Measurements from ENCODE around the gene FBXO45.
A peak's percentile ranks its signal among the peaks of the same experiment; 100 is the strongest.
"Not testable (repeated sequence)": the region's sequence is repeated elsewhere in the genome, so short reads cannot be mapped to it uniquely, and the experiment has no call there.

FBXO45 gene

DNA sequence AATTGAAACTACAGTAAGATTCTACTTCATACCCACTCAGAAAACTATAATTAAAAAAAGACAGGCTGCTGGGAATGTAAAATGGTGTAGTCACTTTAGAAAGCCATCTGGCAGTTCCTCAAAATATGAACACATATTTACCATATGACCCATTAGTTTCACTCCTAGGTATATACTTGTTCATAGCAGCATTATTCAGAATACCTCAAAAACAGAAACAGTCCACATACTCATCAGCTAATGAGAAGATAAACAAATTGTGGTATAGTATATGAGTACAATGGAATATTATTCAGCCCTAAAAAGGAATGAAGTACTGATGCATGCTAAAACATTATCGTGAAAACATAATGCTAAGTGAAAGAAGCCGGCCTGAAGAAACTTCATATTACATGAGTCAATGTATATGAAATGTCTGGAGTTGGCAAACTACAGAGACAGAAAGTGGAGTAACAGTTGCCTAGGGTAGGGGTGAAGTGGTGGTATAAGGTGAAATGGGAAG is 23.9 kb upstream of the FBXO45 start:
- no peak for DNase-seq (ENCODE audit: low spot score in 2 of 2)
- Histone ChIP-seq H3K4me3 (no peak overlapping the region), H3K27me3 (ENCODE audit: low read depth) (no peaks in the 10 kb centered on the region), H3K9me3 (peaks cover 10% of the 10 kb centered on the region), H3K36me3 (replicated peaks) (no peaks in the 10 kb centered on the region), H3K4me1 (no peaks in the 10 kb centered on the region)
- in situ Hi-C loops (cut with MboI; ENCODE audit: low sequenced_read_pairs), result no loop called here

DNA sequence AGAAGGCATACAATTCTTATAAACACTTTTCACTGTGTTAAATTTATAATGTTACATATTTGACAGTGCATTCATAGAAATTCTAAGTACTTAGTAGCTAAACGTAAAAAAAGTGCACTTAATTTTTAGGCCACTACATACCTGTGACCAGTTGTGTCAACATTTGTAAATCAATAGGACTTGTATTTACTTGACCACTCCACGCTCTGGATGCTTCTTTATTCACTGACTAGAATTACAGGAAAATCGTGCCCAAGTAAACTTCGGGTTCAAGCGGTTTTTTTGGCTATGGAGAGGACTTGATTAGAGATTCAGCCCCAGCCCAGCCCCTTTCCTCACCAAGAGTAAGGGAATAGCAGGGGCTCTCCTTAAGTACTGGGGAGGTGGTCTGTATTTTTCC is 21.9 kb upstream of the FBXO45 start:
- no peaks in the 10 kb centered on the region for H3K36me3 ChIP-seq (replicated peaks)
- no peak for DNase-seq (ENCODE audit: low spot score in 2 of 2)
- no peaks in the 10 kb centered on the region for H3K27me3 ChIP-seq (ENCODE audit: low read depth)
- no peaks in the 10 kb centered on the region for H3K4me1 ChIP-seq
- H3K9me3 ChIP-seq, result peaks cover 19% of the 10 kb centered on the region
- H3K4me3 ChIP-seq, result no peak overlapping the region
- in situ Hi-C loops (cut with MboI; ENCODE audit: low sequenced_read_pairs), result no loop called here

DNA sequence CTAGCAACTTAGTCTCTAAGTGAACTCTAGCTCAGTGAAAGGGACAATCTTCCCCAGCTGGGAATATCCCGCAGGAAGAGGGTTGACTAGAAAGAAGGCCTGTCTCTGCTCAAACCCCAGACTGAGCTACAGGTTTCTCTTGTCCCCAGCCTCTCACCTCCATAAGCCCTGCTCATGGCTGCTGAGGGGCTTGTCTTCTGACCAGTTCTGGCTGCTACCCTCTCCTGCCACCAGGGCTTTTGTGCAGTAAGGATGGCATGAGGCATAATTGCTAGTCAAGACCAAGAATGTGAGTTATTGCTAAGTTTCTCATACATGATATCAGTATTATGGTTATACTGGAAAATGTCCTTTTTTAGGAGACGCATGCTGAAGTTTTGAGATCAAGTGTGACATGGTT is 21.4 kb upstream of the FBXO45 start:
- H3K9me3 ChIP-seq, result peaks cover 19% of the 10 kb centered on the region
- no peak overlapping the region for H3K4me3 ChIP-seq
- H3K4me1 ChIP-seq, result no peaks in the 10 kb centered on the region
- no peaks in the 10 kb centered on the region for H3K36me3 ChIP-seq (replicated peaks)
- in situ Hi-C loops (cut with MboI; ENCODE audit: low sequenced_read_pairs), result no loop called here
- no peaks in the 10 kb centered on the region for H3K27me3 ChIP-seq (ENCODE audit: low read depth)
- no peak for DNase-seq (ENCODE audit: low spot score in 2 of 2)

DNA sequence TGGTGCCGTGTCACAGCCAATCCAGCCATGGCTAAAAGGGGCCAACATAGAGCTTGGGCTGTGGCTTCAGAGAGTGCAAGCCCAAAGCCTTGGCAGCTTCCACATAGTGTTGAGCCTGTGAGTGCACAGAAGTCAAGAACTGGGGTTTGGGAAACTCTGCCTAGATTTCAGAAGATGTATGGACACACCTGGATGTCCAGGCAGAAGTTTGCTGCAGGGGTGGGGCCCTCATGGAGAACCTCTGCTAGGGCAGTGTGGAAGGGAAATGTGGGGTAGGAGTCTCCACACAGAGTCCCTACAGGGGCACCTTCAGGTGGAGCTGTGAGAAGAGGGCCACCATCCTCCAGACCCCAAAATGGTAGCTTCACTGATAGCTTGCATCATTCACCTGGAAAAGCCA is 19.1 kb upstream of the FBXO45 start:
- DNase-seq (ENCODE audit: low spot score in 2 of 2); H3K4me1 ChIP-seq; H3K36me3 ChIP-seq (replicated peaks); H3K27me3 ChIP-seq (ENCODE audit: low read depth); H3K4me3 ChIP-seq; in situ Hi-C loops (cut with MboI; ENCODE audit: low sequenced_read_pairs): not testable (repeated sequence)
- H3K9me3 ChIP-seq, result peaks cover 19% of the 10 kb centered on the region

DNA sequence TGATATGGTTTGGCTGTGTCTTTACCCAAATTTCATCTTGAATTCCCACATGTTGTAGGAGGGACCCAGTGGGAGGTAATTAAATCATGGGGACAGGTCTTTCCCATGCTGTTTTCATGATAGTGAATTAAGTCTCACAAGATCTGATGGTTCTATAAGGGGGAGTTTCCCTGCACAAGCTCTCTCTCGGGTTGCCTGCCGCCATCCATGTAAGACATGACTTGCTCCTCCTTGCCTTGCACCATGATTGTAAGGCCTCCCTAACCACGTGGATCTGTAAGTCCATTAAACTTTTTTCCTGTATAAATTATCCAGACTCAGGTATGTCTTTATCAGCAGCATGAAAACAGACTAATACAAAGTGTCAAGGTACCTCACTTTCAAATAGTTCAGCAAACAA is 18.3 kb upstream of the FBXO45 start:
- H3K4me1 ChIP-seq; in situ Hi-C loops (cut with MboI; ENCODE audit: low sequenced_read_pairs); H3K36me3 ChIP-seq (replicated peaks); H3K4me3 ChIP-seq; DNase-seq (ENCODE audit: low spot score in 2 of 2); H3K27me3 ChIP-seq (ENCODE audit: low read depth): not testable (repeated sequence)
- peaks cover 19% of the 10 kb centered on the region for H3K9me3 ChIP-seq

DNA sequence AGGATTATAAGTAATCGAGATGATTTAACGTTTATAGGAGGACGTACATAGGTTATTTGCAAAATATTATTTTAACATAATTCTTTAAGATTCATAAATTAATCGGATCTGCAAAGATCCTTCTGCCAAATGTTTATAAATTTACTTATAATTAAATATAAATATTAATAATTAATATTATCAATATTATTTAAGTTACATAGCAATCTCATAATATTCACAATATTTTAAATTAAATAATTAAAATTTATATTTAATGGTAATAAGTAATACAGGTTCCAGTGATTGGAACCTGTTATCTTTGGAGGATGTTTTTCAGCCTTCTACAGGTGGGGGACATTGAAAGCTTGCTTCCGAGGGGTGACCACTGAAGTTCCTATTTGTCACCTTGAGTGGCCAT is 16.2 kb upstream of the FBXO45 start:
- Histone ChIP-seq H3K4me3 (no peak overlapping the region), H3K27me3 (ENCODE audit: low read depth) (no peaks in the 10 kb centered on the region), H3K4me1 (no peaks in the 10 kb centered on the region), H3K9me3 (peaks cover 19% of the 10 kb centered on the region), H3K36me3 (replicated peaks) (peaks cover 4% of the 10 kb centered on the region; the same call in 1 of the 2 replicates)
- in situ Hi-C loops (cut with MboI; ENCODE audit: low sequenced_read_pairs), result no loop called here
- no peak for DNase-seq (ENCODE audit: low spot score in 2 of 2)

DNA sequence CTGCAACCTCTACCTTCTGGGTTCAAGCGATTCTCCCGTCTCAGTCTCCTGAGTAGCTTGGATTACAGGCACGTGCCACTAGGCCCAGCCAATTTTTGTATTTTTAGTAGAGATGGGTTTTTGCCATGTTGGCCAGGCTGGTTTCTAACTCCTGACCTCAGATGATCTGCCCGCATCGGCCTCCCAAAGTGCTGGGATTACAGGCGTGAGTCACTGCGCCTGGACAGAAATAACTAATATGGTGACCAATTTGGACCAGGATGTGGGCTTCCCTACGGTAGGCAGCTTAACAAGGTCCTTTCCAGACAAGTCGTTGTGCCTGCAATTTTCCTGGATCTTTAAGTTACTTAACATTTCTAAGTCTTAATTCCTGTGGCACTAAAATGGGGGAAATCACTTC is 14.9 kb upstream of the FBXO45 start:
- peaks cover 17% of the 10 kb centered on the region for H3K9me3 ChIP-seq
- H3K4me1 ChIP-seq, result no peaks in the 10 kb centered on the region
- DNase-seq (ENCODE audit: low spot score in 2 of 2), result no peak
- no peak overlapping the region for H3K4me3 ChIP-seq
- H3K27me3 ChIP-seq (ENCODE audit: low read depth), result no peaks in the 10 kb centered on the region
- peaks cover 4% of the 10 kb centered on the region; the same call in 1 of the 2 replicates for H3K36me3 ChIP-seq (replicated peaks)
- in situ Hi-C loops (cut with MboI; ENCODE audit: low sequenced_read_pairs), result no loop called here

DNA sequence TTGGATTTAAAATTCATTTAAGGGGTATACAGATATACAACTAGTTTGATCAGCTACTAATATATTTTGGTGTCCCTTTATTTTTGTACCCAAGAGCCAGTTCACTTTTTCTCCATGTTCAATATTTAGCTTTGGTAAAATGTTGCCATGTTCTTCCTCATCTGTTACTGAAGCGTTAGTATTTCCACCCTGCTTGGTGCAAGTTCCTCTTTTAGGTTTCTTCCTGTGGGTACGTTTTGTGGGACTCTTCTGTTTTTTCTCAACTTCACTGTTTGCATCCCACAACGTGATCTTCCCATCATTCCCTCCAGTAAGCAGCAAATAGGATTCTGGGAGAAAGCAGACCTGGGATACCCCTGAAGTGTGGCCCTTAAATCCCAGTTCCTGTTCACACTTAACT is 14.3 kb upstream of the FBXO45 start:
- H3K27me3 ChIP-seq (ENCODE audit: low read depth), result no peaks in the 10 kb centered on the region
- H3K4me1 ChIP-seq, result no peaks in the 10 kb centered on the region
- no peak for DNase-seq (ENCODE audit: low spot score in 2 of 2)
- H3K36me3 ChIP-seq (replicated peaks), result peaks cover 4% of the 10 kb centered on the region; the same call in 1 of the 2 replicates
- in situ Hi-C loops (cut with MboI; ENCODE audit: low sequenced_read_pairs), result no loop called here
- peaks cover 12% of the 10 kb centered on the region for H3K9me3 ChIP-seq
- no peak overlapping the region for H3K4me3 ChIP-seq

DNA sequence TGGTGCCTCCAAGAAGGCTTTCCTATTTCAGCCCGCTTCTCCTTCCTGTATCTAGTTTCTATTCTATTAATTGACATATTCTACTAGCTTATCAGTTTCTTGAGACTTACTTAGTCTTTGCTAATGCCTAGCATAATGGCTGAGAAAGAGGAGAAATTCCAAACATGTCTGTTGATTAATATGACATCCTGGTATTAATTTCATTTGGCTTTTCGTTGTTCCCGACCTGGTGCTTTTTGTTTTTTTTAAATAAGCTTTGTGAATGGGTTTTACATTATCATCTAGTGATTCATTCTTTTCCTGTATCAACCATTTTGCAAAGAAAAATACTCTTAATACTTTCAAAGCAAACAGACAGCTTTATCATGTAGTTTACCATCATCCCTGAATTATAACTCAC is 13.2 kb upstream of the FBXO45 start:
- Histone ChIP-seq H3K36me3 (replicated peaks) (peaks cover 4% of the 10 kb centered on the region), H3K4me1 (no peaks in the 10 kb centered on the region), H3K4me3 (no peak overlapping the region), H3K27me3 (ENCODE audit: low read depth) (no peaks in the 10 kb centered on the region), H3K9me3 (peaks cover 3% of the 10 kb centered on the region)
- DNase-seq (ENCODE audit: low spot score in 2 of 2), result no peak
- in situ Hi-C loops (cut with MboI; ENCODE audit: low sequenced_read_pairs), result no loop called here

DNA sequence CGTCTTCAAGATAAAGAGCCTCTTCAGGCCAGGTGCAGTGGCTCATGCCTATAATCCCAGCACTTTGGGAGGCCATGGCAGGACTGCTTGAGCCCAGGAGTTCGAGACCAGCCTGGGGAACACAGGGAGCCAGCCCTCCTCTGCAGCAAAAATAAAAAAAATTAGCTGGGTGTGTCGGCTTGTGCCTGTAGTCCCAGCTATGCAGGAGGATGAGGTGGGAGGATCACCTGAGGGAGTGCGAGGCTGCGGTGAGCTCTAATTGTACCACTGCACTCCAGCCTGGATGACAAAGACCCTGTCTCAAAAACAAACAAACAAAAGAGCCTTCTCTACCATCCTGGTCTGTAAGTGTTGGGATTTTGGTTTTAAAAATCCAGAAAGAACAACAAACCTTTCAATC is 11.2 kb upstream of the FBXO45 start:
- no peak for DNase-seq (ENCODE audit: low spot score in 2 of 2)
- Histone ChIP-seq H3K4me3 (no peak overlapping the region), H3K36me3 (replicated peaks) (peaks cover 4% of the 10 kb centered on the region), H3K27me3 (ENCODE audit: low read depth) (no peaks in the 10 kb centered on the region), H3K4me1 (no peaks in the 10 kb centered on the region), H3K9me3 (no peaks in the 10 kb centered on the region)
- in situ Hi-C loops (cut with MboI; ENCODE audit: low sequenced_read_pairs), result no loop called here

DNA sequence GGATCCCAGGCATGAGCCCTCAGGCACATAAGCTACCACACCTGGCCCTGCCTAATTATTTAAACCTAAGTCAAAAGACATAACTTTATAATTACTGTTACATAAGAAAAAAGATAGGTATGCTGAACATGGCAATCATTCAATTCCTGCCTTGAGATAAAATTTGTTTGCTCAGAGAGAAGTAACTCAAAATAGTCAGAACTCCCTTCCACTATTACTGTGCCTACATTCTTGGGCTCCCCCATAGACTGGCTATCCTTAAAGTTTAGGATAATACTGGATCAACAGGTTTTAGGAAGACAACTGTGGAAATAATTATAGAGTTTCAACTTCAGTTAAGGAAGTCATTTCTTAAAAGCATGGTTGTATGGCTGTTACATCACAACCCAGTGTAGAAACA is 10.0 kb upstream of the FBXO45 start:
- in situ Hi-C loops (cut with MboI; ENCODE audit: low sequenced_read_pairs), result no loop called here
- Histone ChIP-seq H3K4me3 (no peak overlapping the region), H3K9me3 (no peaks in the 10 kb centered on the region), H3K27me3 (ENCODE audit: low read depth) (no peaks in the 10 kb centered on the region), H3K36me3 (replicated peaks) (no peaks in the 10 kb centered on the region; the same call in none of the 2 replicates), H3K4me1 (no peaks in the 10 kb centered on the region)
- DNase-seq (ENCODE audit: low spot score in 2 of 2), result no peak

DNA sequence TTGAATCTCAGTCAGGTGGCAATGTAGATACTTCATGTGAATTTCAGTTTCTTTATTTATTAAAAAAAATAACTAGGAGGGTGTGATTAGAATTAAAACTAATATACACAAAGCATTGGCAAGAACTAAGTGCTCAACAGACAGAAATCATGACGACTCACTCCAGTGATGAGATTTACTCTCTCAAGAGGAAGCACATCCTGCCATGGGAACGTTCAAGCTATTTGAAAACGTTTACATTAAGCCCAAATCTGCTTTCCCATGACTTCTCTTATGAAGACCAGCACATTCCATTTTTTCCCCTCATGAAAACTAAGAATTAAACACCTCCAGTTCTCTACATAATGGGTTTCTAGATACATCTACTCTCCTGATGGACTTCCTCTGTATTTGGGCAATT is 8.6 kb upstream of the FBXO45 start:
- no peaks in the 10 kb centered on the region for H3K27me3 ChIP-seq (ENCODE audit: low read depth)
- no peak overlapping the region for H3K4me3 ChIP-seq
- no peaks in the 10 kb centered on the region; the same call in 1 of the 2 replicates for H3K36me3 ChIP-seq (replicated peaks)
- no peaks in the 10 kb centered on the region for H3K4me1 ChIP-seq
- in situ Hi-C loops (cut with MboI; ENCODE audit: low sequenced_read_pairs), result no loop called here
- no peaks in the 10 kb centered on the region for H3K9me3 ChIP-seq
- DNase-seq (ENCODE audit: low spot score in 2 of 2), result no peak

DNA sequence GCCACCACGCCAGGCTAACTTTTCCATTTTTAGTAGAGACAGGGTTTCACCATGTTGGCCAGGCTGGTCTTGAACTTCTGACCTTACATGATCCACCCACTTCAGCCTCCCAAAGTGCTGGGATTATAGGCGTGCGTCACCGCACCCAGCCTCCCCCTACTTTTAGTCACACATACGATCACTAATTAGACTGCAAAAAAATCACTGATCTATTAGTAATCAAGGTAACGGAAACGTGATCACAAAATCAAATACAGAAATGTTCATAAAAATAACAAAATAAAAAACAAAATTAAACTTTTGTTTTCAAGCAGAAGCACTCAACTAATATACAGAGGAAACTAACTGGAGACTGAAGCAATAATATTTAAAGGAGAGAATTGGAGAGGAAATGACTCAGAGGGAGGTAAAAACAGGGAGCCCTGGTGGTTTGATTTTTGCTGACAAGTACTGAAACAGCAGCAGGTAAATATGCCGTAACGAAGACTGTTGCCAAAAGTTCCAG is 4.7 kb upstream of the FBXO45 start:
- H3K36me3 ChIP-seq (replicated peaks), result peaks cover 6% of the 10 kb centered on the region; the same call in 1 of the 2 replicates
- in situ Hi-C loops (cut with MboI; ENCODE audit: low sequenced_read_pairs), result no loop called here
- no peaks in the 10 kb centered on the region for H3K27me3 ChIP-seq (ENCODE audit: low read depth)
- H3K4me3 ChIP-seq, result no peak overlapping the region
- DNase-seq (ENCODE audit: low spot score in 2 of 2), result no peak
- peaks cover 4% of the 10 kb centered on the region; the same call in 1 of the 2 replicates for H3K4me1 ChIP-seq
- no peaks in the 10 kb centered on the region for H3K9me3 ChIP-seq

DNA sequence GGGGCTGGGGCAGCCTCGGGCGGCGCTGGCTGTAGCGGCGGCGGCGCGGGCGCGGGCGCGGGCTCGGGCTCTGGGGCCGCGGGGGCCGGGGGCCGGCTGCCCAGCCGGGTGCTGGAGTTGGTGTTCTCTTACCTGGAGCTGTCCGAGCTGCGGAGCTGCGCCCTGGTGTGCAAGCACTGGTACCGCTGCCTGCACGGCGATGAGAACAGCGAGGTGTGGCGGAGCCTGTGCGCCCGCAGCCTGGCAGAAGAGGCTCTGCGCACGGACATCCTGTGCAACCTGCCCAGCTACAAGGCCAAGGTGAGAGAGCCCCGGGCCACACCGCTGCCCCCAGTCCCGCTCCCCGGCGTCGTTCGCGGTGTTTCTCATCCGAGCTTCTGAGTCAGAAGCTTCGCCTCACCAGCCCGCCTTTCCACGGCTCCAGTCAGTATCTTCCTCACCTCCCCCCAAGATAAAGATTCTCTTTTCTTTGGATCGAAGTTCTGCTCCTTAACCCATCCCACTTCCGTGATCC is 600 bp downstream of the FBXO45 start:
- Histone ChIP-seq H3K36me3 (replicated peaks) (0 out of 2 replicates have a peak, but pooled peaks cover 6% of the 10 kb centered on the region), H3K4me3 (peak overlapping the region; percentile 92), H3K27me3 (ENCODE audit: low read depth) (no peaks in the 10 kb centered on the region), H3K9me3 (no peaks in the 10 kb centered on the region), H3K4me1 (peaks cover 4% of the 10 kb centered on the region; the same call in 1 of the 2 replicates)
- peak in 1 of 2 experiments; percentile 46 for DNase-seq (ENCODE audit: low spot score in 2 of 2)
- in situ Hi-C loops (cut with MboI; ENCODE audit: low sequenced_read_pairs), result no loop called here

DNA sequence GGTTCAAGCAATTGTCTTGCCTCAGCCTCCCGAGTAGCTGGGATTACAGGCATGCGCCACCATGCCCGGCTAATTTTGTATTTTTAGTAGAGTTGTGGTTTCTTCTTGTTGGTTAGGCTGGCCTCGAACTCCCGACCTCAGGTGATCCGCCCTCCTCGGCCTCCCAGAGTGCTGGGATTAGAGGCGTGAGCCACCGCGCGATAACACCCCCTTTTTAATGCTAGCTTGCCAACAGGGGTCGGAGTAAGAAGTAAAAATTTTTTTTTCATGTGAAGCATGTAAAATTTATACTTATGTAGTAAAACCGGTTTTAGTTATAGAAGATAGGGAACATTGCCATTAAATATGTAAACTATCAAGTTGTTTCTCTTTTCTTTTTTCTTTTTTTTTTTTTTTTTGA is 1.9 kb downstream of the FBXO45 start:
- H3K4me1 ChIP-seq; H3K27me3 ChIP-seq (ENCODE audit: low read depth); H3K4me3 ChIP-seq; DNase-seq (ENCODE audit: low spot score in 2 of 2); H3K36me3 ChIP-seq (replicated peaks); in situ Hi-C loops (cut with MboI; ENCODE audit: low sequenced_read_pairs); H3K9me3 ChIP-seq: not testable (repeated sequence)

Measured in HAP-1 (cell line).